Measurements from ENCODE around the gene RNPEPL1. TPM values are rescaled to one million over a fixed set of nuclear protein-coding genes. Genes with fewer than 3 reads are reported as not detected.

RNPEPL1 gene
- total and polyA plus RNA-seq, 2 donors from 2014 or later: 65.4 to 77.4 TPM

DNA sequence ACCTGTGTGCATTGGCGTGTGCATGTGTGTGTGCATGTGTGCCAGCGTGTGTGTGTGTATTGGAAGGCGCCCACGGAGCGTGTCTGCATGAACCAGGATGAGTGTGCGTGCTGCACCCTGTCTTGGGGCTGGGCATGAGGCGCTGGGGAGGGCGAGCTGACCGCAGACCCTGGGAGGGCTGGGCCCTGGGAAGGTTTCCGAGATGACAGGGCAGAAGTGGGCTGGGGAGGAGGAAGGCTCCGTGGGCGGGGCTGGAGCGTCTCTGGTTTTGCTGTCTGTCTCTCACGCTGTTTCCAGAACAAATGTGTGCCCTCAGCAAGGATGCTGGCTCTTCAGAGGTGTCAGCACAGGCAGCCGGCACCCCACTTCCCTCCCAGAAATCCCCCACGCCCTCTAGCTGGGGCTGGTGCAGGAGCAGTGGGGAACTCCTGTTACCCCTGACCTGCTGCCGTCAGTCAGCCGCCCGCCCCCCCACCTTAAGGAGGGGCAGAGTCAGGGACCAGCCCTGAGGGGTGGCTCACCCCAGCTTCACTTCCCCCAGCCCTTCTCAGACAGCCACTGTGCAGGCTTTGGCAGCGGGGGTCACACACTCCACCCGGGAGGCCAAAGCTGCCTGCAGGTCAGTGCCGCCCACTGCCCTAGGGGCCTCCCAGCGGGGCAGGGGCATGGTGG lies 56.8 kb downstream of the RNPEPL1 start, which contains the start of gene GPR35:
Gene GPR35 (plus strand): TSS at position 531 of the 672 bp plus-strand sequence. CDS start 4,473 bp downstream, outside the sequence.
- no peaks in the 10 kb centered on the region for H3K27me3 ChIP-seq (ENCODE audit: control insufficient read depth, insufficient read depth, low read length)
- DNase-seq (peak in 2 of 5 donors; percentile 47 to 77), FAIRE-seq (no peak)
- intact Hi-C loops (cut with DNase I): no loop called here
- no peak for TF ChIP-seq CTCF (IDR thresholded peaks at IDR 0.05; ENCODE audit: borderline replicate concordance, extremely low read depth, insufficient read depth)
- H3K4me1 ChIP-seq (ENCODE audit: control insufficient read depth in 2 of 3, insufficient read depth in 2 of 3, low read depth in 1 of 3, low read length in 3 of 3): no peaks in the 10 kb centered on the region
- no peak within 1 kb of the TSS for H3K27ac ChIP-seq (ENCODE audit: low read depth in 2 of 2, low read length in 2 of 2)
- H3K4me3 ChIP-seq (ENCODE audit: low read length in 3 of 3): no peak within 1 kb of the TSS
- H3K9ac ChIP-seq (ENCODE audit: low read length in 3 of 3): no peak within 1 kb of the TSS
- no peaks in the 10 kb centered on the region for H3K9me3 ChIP-seq (ENCODE audit: control insufficient read depth in 2 of 3, insufficient read depth in 1 of 3, low read length in 3 of 3)
- H3K36me3 ChIP-seq (ENCODE audit: control insufficient read depth in 2 of 3, insufficient read depth in 3 of 3, low read length in 3 of 3): no peaks in the 10 kb centered on the region

GRCh38 chr2:240626531-240627300 lies 58.4 kb downstream of the RNPEPL1 start:
- no peaks in the 10 kb centered on the region for H3K9me3 ChIP-seq (ENCODE audit: control insufficient read depth in 2 of 3, insufficient read depth in 1 of 3, low read length in 3 of 3)
- no peaks in the 10 kb centered on the region for H3K36me3 ChIP-seq (ENCODE audit: control insufficient read depth in 2 of 3, insufficient read depth in 3 of 3, low read length in 3 of 3)
- TF ChIP-seq CTCF (IDR thresholded peaks at IDR 0.05; ENCODE audit: borderline replicate concordance, extremely low read depth, insufficient read depth): no peak
- no peaks in the 10 kb centered on the region for H3K4me1 ChIP-seq (ENCODE audit: control insufficient read depth in 2 of 3, insufficient read depth in 2 of 3, low read depth in 1 of 3, low read length in 3 of 3)
- no peak overlapping the region for H3K9ac ChIP-seq (ENCODE audit: low read length in 3 of 3)
- FAIRE-seq (no peak), DNase-seq (peak in 3 of 5 donors; percentile 39 to 76 (median 41))
- H3K4me3 ChIP-seq (ENCODE audit: low read length in 3 of 3): no peak overlapping the region
- intact Hi-C loops (cut with DNase I): no loop called here
- no peaks in the 10 kb centered on the region for H3K27me3 ChIP-seq (ENCODE audit: control insufficient read depth, insufficient read depth, low read length)
- no peak overlapping the region for H3K27ac ChIP-seq (ENCODE audit: low read depth in 2 of 2, low read length in 2 of 2)

GRCh38 chr2:240627736-240628506 lies 59.6 kb downstream of the RNPEPL1 start:
- H3K9ac ChIP-seq (ENCODE audit: low read length in 3 of 3): no peak overlapping the region
- no peak overlapping the region for H3K4me3 ChIP-seq (ENCODE audit: low read length in 3 of 3)
- no peaks in the 10 kb centered on the region for H3K9me3 ChIP-seq (ENCODE audit: control insufficient read depth in 2 of 3, insufficient read depth in 1 of 3, low read length in 3 of 3)
- intact Hi-C loops (cut with DNase I): no loop called here
- H3K36me3 ChIP-seq (ENCODE audit: control insufficient read depth in 2 of 3, insufficient read depth in 3 of 3, low read length in 3 of 3): no peaks in the 10 kb centered on the region
- TF ChIP-seq CTCF (IDR thresholded peaks at IDR 0.05; ENCODE audit: borderline replicate concordance, extremely low read depth, insufficient read depth): no peak
- no peak overlapping the region for H3K27ac ChIP-seq (ENCODE audit: low read depth in 2 of 2, low read length in 2 of 2)
- DNase-seq: peak in 2 of 5 donors; percentile 25 to 61
- FAIRE-seq: no peak
- H3K27me3 ChIP-seq (ENCODE audit: control insufficient read depth, insufficient read depth, low read length): no peaks in the 10 kb centered on the region
- H3K4me1 ChIP-seq (ENCODE audit: control insufficient read depth in 2 of 3, insufficient read depth in 2 of 3, low read depth in 1 of 3, low read length in 3 of 3): no peaks in the 10 kb centered on the region

All from kidney (tissue), 14 donors.